Measurements from ENCODE around the gene SERPINB13. TPM values are rescaled to one million over a fixed set of nuclear protein-coding genes. Genes with fewer than 3 reads are reported as not detected.

SERPINB13 gene
- total and polyA plus RNA-seq, 2 donors (not counting 1 experiment from before 2014, with no cell fraction given), result not detected

GRCh38 chr18:63596964-63597363, 9.8 kb downstream of the SERPINB13 start:
- POLR2A ChIA-PET, result no interaction called here
- no peaks in the 10 kb centered on the region for H3K27me3 Mint-ChIP-seq
- CTCF ChIA-PET, result no interaction called here

DNA sequence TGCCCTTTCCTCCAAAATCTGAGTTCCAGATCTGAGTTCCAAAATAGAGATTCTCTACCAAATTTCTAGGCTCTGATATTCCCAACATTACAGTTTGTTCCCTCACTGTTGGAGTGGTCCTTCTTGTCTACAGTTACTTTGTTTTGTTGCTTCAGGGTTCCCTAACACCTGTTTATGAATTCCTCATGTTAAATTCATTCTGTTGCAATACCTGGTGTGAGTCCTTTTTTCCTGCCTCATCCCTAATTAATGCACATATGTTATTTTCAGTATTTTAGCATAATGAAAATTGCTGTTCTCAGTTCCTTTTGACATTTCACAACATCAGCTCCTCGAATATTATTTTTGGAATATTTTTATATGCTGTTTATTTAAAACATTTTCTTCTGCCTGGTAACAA, 16.2 kb downstream of the SERPINB13 start:
- no peaks in the 10 kb centered on the region for H3K4me1 ChIP-seq (ENCODE audit: control insufficient read depth in 2 of 2, insufficient read depth in 2 of 2, low read length in 2 of 2)
- no peaks in the 10 kb centered on the region for H3K36me3 ChIP-seq (replicated peaks in 1 of 2; ENCODE audit: control extremely low read depth in 1 of 2, control insufficient read depth in 1 of 2, extremely low read depth in 1 of 2, insufficient read depth in 2 of 2, low read length in 1 of 2)
- H3K79me2 ChIP-seq (ENCODE audit: control insufficient read depth, insufficient read depth, low read length), result no peaks in the 10 kb centered on the region
- no peak overlapping the region for H3K9ac ChIP-seq (ENCODE audit: low read length)
- intact Hi-C loops (cut with micrococcal nuclease), result no loop called here
- no peak overlapping the region for H3K27ac Mint-ChIP-seq
- H3K4me2 ChIP-seq (replicated peaks; ENCODE audit: low read depth, low read length, poor library complexity, severe bottlenecking), result no peak overlapping the region
- no peak for DNase-seq
- no peak overlapping the region for H2AFZ ChIP-seq (ENCODE audit: insufficient read depth, low read depth, low read length, poor library complexity, severe bottlenecking)
- H3K4me3 Mint-ChIP-seq, result no peak overlapping the region
- H3K9me3 ChIP-seq (ENCODE audit: control extremely low read depth in 1 of 3, control insufficient read depth in 2 of 3, insufficient read depth in 1 of 3, low read length in 2 of 3), result no peaks in the 10 kb centered on the region
- H3K9me3 Mint-ChIP-seq (ENCODE audit: insufficient read depth), result peaks cover 1% of the 10 kb centered on the region
- H3K4me1 Mint-ChIP-seq, result no peaks in the 10 kb centered on the region
- H3K4me3 ChIP-seq (ENCODE audit: control extremely low read depth in 1 of 5, extremely low read depth in 1 of 5, insufficient read depth in 1 of 5, low read depth in 2 of 5, low read length in 4 of 5), result no peak overlapping the region
- H3K27ac ChIP-seq (ENCODE audit: low read length in 2 of 2), result no peak overlapping the region
- POLR2A ChIA-PET, result no interaction called here
- TF ChIP-seq CTCF (IDR thresholded peaks at IDR 0.05), result no peak
- no peak for TF ChIP-seq EZH2 (IDR thresholded peaks at IDR 0.05; ENCODE audit: borderline replicate concordance, insufficient read depth, low read depth, low read length, poor library complexity, severe bottlenecking)
- no peaks in the 10 kb centered on the region for H4K20me1 ChIP-seq (ENCODE audit: control insufficient read depth, insufficient read depth, low read length, poor library complexity, severe bottlenecking)
- H3K27me3 ChIP-seq (replicated peaks in 1 of 4; ENCODE audit: control extremely low read depth in 1 of 4, control insufficient read depth in 3 of 4, insufficient read depth in 4 of 4, low read length in 3 of 4), result peaks cover 0 to 5% (median 2%) of the 10 kb centered on the region in 4 experiments
- ATAC-seq (ENCODE audit: low read depth), result no peak
- H3K27me3 Mint-ChIP-seq, result no peaks in the 10 kb centered on the region
- WGBS (ENCODE audit: insufficient coverage), result no CpG with 5 or more reads among the region's 1 CpG
- CTCF ChIA-PET, result no interaction called here

More at GRCh38 chr18:63596964-63597363, 9.8 kb downstream of the SERPINB13 start:
- no peaks in the 10 kb centered on the region for H3K9me3 ChIP-seq (ENCODE audit: control extremely low read depth in 1 of 3, control insufficient read depth in 2 of 3, insufficient read depth in 1 of 3, low read length in 2 of 3)
- H4K20me1 ChIP-seq (ENCODE audit: control insufficient read depth, insufficient read depth, low read length, poor library complexity, severe bottlenecking), result no peaks in the 10 kb centered on the region
- H3K4me3 ChIP-seq (ENCODE audit: control extremely low read depth in 1 of 5, extremely low read depth in 1 of 5, insufficient read depth in 1 of 5, low read depth in 2 of 5, low read length in 4 of 5), result no peak overlapping the region
- H3K27me3 ChIP-seq (replicated peaks in 1 of 4; ENCODE audit: control extremely low read depth in 1 of 4, control insufficient read depth in 3 of 4, insufficient read depth in 4 of 4, low read length in 3 of 4), result peaks cover 0 to 3% (median 1%) of the 10 kb centered on the region in 4 experiments
- intact Hi-C loops (cut with micrococcal nuclease), result no loop called here
- Mint-ChIP-seq H3K27ac (no peak overlapping the region), H3K9me3 (ENCODE audit: insufficient read depth) (peaks cover 1% of the 10 kb centered on the region), H3K4me3 (no peak overlapping the region), H3K4me1 (no peaks in the 10 kb centered on the region)
- no peaks in the 10 kb centered on the region for H3K79me2 ChIP-seq (ENCODE audit: control insufficient read depth, insufficient read depth, low read length)
- H3K9ac ChIP-seq (ENCODE audit: low read length), result no peak overlapping the region
- no peak overlapping the region for H3K27ac ChIP-seq (ENCODE audit: low read length in 2 of 2)
- no peak overlapping the region for H3K4me2 ChIP-seq (replicated peaks; ENCODE audit: low read depth, low read length, poor library complexity, severe bottlenecking)
- no peak for DNase-seq
- H2AFZ ChIP-seq (ENCODE audit: insufficient read depth, low read depth, low read length, poor library complexity, severe bottlenecking), result no peak overlapping the region
- WGBS (ENCODE audit: insufficient coverage), result 89% methylated on average over 14 of the region's 14 CpGs
- ATAC-seq (ENCODE audit: low read depth), result no peak
- TF ChIP-seq EZH2 (IDR thresholded peaks at IDR 0.05; ENCODE audit: borderline replicate concordance, insufficient read depth, low read depth, low read length, poor library complexity, severe bottlenecking) (no peak), CTCF (IDR thresholded peaks at IDR 0.05) (no peak)
- H3K36me3 ChIP-seq (replicated peaks in 1 of 2; ENCODE audit: control extremely low read depth in 1 of 2, control insufficient read depth in 1 of 2, extremely low read depth in 1 of 2, insufficient read depth in 2 of 2, low read length in 1 of 2), result no peaks in the 10 kb centered on the region
- no peaks in the 10 kb centered on the region for H3K4me1 ChIP-seq (ENCODE audit: control insufficient read depth in 2 of 2, insufficient read depth in 2 of 2, low read length in 2 of 2)
